Endothelial cell of hepatic sinusoid (primary cell): ENCODE data around the gene BAX.

Experiments
- in situ Hi-C: cut with HindIII; loops from 2 replicates; pipeline ENCODE4 v1.10.0; 2017; ENCODE audit warnings: low sequenced_read_pairs

The BAX gene

GRCh38 chr19:48961051-48961649 is 6.5 kb downstream of the BAX start:
- in situ Hi-C loops: loop anchor here (25.0 kb wide), 1 partner anchor 324 kb away; the partner anchor contains the start of genes CA11 and DBP

- in situ Hi-C loops: loop anchor here (25.0 kb wide), 1 partner anchor 324 kb away; the partner anchor contains the start of genes CA11 and DBP
Measured at GRCh38 chr19:48961673-48962028, 7.0 kb downstream of the BAX start.

- in situ Hi-C loops: loop anchor here (25.0 kb wide), 1 partner anchor 325 kb away; the partner anchor contains the start of genes CA11 and DBP
Measured at GRCh38 chr19:48962029-48962848, 7.6 kb downstream of the BAX start.

- in situ Hi-C loops: loop anchor here (25.0 kb wide), 1 partner anchor 326 kb away; the partner anchor contains the start of genes CA11 and DBP
Measured at GRCh38 chr19:48962849-48963165, 8.1 kb downstream of the BAX start.

GRCh38 chr19:48963371-48964204 is 8.9 kb downstream of the BAX start:
- in situ Hi-C loops: loop anchor here (25.0 kb wide), 1 partner anchor 326 kb away; the partner anchor contains the start of genes CA11 and DBP

- in situ Hi-C loops: loop anchor here (5.0 to 25.0 kb wide), 2 partner anchors 112 to 327 kb away; partner anchors contain the start of genes CA11 and DBP
Measured at GRCh38 chr19:48964205-48965039, 9.7 kb downstream of the BAX start.

- in situ Hi-C loops: loop anchor here (5.0 to 25.0 kb wide), 2 partner anchors 113 to 328 kb away; partner anchors contain the start of genes CA11 and DBP
Measured at GRCh38 chr19:48965040-48965805, 10.5 kb downstream of the BAX start, which contains the start of gene FTL. TSS of gene FTL (plus strand) at chr19:48965309. CDS start at chr19:48965508, 199 bp downstream.

- in situ Hi-C loops: loop anchor here (5.0 to 25.0 kb wide), 2 partner anchors 114 to 329 kb away; partner anchors contain the start of genes CA11 and DBP
Measured at GRCh38 chr19:48965806-48966540, 11.3 kb downstream of the BAX start.

GRCh38 chr19:48966541-48967345 is 12.1 kb downstream of the BAX start:
- in situ Hi-C loops: loop anchor here (5.0 to 25.0 kb wide), 2 partner anchors 114 to 329 kb away; partner anchors contain the start of genes CA11 and DBP

GRCh38 chr19:48967346-48968178 is 12.9 kb downstream of the BAX start:
- in situ Hi-C loops: loop anchor here (5.0 to 25.0 kb wide), 2 partner anchors 115 to 330 kb away; partner anchors contain the start of genes CA11 and DBP

- in situ Hi-C loops: loop anchor here (5.0 to 25.0 kb wide), 2 partner anchors 116 to 331 kb away; partner anchors contain the start of genes CA11 and DBP
Measured at GRCh38 chr19:48968179-48968661, 13.5 kb downstream of the BAX start.

- in situ Hi-C loops: loop anchor here (5.0 to 25.0 kb wide), 2 partner anchors 117 to 332 kb away; partner anchors contain the start of genes CA11 and DBP
Measured at GRCh38 chr19:48968813-48969218, 14.1 kb downstream of the BAX start.

- in situ Hi-C loops: loop anchor here (5.0 to 25.0 kb wide), 2 partner anchors 117 to 332 kb away; partner anchors contain the start of genes CA11 and DBP
Measured at GRCh38 chr19:48969276-48970138, 14.8 kb downstream of the BAX start.

- in situ Hi-C loops: loop anchor here (25.0 kb wide), 1 partner anchor 333 kb away; the partner anchor contains the start of genes CA11 and DBP
Measured at GRCh38 chr19:48970139-48970766, 15.6 kb downstream of the BAX start.
